ENCODE results near the gene UBL7. TPM values are rescaled to one million over a fixed set of nuclear protein-coding genes. Genes with fewer than 3 reads are reported as not detected.
"Not testable (repeated sequence)": the region's sequence is repeated elsewhere in the genome, so short reads cannot be mapped to it uniquely, and the experiment has no call there.

The UBL7 gene
- total RNA-seq, 1 donor from 2014 or later = 50.1 TPM

DNA sequence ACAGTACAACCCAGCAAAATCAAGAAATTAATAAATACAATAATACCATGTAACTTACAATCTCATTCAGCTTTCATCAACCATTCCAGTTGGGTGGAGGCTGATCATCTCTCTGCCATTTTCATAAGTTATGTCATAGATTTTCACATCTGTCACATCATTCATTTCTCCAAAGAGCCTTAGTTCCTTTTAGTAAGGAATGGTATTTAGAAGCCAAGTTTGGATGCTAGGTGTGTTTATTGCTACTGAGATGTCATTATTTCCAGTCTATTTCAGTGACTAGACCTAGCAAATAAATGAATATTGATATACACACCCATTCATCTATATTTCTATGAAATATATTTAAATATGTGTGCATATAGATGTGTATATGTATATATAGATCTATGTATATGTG, 2.7 kb upstream of the UBL7 start:
- no peaks in the 10 kb centered on the region for H3K27me3 Mint-ChIP-seq (ENCODE audit: low read depth)

GRCh38 chr15:74461847-74462511, 1.0 kb upstream of the UBL7 start:
- DNase-seq (ENCODE audit: low read depth, low spot score) = no peak
- peak overlapping the region; percentile 97 for H3K4me3 Mint-ChIP-seq
- H3K27ac Mint-ChIP-seq (ENCODE audit: unreplicated experiment) = peak overlapping the region; percentile 92

More for the DNA sequence above, 2.7 kb upstream of the UBL7 start:
- Mint-ChIP-seq H3K36me3 (ENCODE audit: low read depth) (peaks cover 19% of the 10 kb centered on the region), H3K9me3 (peaks cover 2% of the 10 kb centered on the region), H3K4me3 (peak overlapping the region; percentile 54), H3K27ac (ENCODE audit: unreplicated experiment) (no peak overlapping the region), H3K4me1 (peaks cover 31% of the 10 kb centered on the region)
- TF ChIP-seq CTCF (conservative IDR thresholded peaks at IDR 0.05) = no peak
- no peak for DNase-seq (ENCODE audit: low read depth, low spot score)

GRCh38 chr15:74460298-74460697, 662 bp downstream of the UBL7 start:
- Mint-ChIP-seq H3K4me1 (peaks cover 34% of the 10 kb centered on the region), H3K36me3 (ENCODE audit: low read depth) (peaks cover 14% of the 10 kb centered on the region), H3K9me3 (peaks cover 2% of the 10 kb centered on the region), H3K27ac (ENCODE audit: unreplicated experiment) (peak overlapping the region; percentile 62), H3K4me3 (peak overlapping the region; percentile 97), H3K27me3 (ENCODE audit: low read depth) (no peaks in the 10 kb centered on the region)
- DNase-seq (ENCODE audit: low read depth, low spot score) = no peak
- TF ChIP-seq CTCF (conservative IDR thresholded peaks at IDR 0.05) = no peak

More at GRCh38 chr15:74461847-74462511, 1.0 kb upstream of the UBL7 start:
- Mint-ChIP-seq H3K36me3 (ENCODE audit: low read depth) (peaks cover 16% of the 10 kb centered on the region), H3K27me3 (ENCODE audit: low read depth) (no peaks in the 10 kb centered on the region), H3K4me1 (peaks cover 31% of the 10 kb centered on the region), H3K9me3 (peaks cover 2% of the 10 kb centered on the region)
- no peak for TF ChIP-seq CTCF (conservative IDR thresholded peaks at IDR 0.05)

DNA sequence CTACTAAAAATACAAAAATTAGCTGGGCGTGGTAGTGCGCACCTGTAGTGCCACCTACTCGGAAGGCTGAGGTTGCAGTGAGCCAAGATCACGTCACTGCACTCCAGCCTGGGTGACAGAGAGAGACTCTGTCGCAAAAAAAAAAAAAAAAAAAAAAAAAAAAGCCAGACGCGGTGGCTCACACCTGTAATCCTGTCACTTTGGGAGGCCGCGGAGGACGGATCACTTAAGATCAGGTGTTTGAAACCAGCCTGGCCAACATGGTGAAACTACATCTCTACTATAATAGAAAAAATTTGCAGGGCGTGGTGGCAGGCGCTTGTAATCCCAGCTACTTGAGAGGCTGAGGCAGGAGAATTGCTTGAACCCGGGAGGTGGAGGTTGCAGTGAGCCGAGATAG, 1.2 kb downstream of the UBL7 start:
- DNase-seq (ENCODE audit: low read depth, low spot score); H3K27me3 Mint-ChIP-seq (ENCODE audit: low read depth); H3K9me3 Mint-ChIP-seq; H3K27ac Mint-ChIP-seq (ENCODE audit: unreplicated experiment): not testable (repeated sequence)
- Mint-ChIP-seq H3K4me3 (peak overlapping the region; percentile 97), H3K36me3 (ENCODE audit: low read depth) (peaks cover 13% of the 10 kb centered on the region), H3K4me1 (peaks cover 39% of the 10 kb centered on the region)

- no peak for TF ChIP-seq CTCF (conservative IDR thresholded peaks at IDR 0.05)
- no peak for DNase-seq (ENCODE audit: low read depth, low spot score)
- no peaks in the 10 kb centered on the region for H3K27me3 Mint-ChIP-seq (ENCODE audit: low read depth)
- peaks cover 2% of the 10 kb centered on the region for H3K9me3 Mint-ChIP-seq
- H3K4me3 Mint-ChIP-seq = peak overlapping the region; percentile 70
- H3K4me1 Mint-ChIP-seq = peaks cover 51% of the 10 kb centered on the region
- no peak overlapping the region for H3K27ac Mint-ChIP-seq (ENCODE audit: unreplicated experiment)
- peaks cover 8% of the 10 kb centered on the region for H3K36me3 Mint-ChIP-seq (ENCODE audit: low read depth)
These were observed 2.5 kb downstream of the UBL7 start for GRCh38 chr15:74458473-74458872.

GRCh38 chr15:74457036-74457435, 3.9 kb downstream of the UBL7 start:
- not testable (repeated sequence) for H3K27ac Mint-ChIP-seq (ENCODE audit: unreplicated experiment)

More at GRCh38 chr15:74457036-74457435, 3.9 kb downstream of the UBL7 start:
- H3K27me3 Mint-ChIP-seq (ENCODE audit: low read depth); H3K4me3 Mint-ChIP-seq; H3K36me3 Mint-ChIP-seq (ENCODE audit: low read depth); H3K9me3 Mint-ChIP-seq; DNase-seq (ENCODE audit: low read depth, low spot score): not testable (repeated sequence)
- H3K4me1 Mint-ChIP-seq = peaks cover 47% of the 10 kb centered on the region
